K562 (cell line): Measurements from ENCODE around the gene PCDH9. TPM values are rescaled to one million over a fixed set of nuclear protein-coding genes. Genes with fewer than 3 reads are reported as not detected.

Experiments used
- ATAC-seq: fragments of 200-7000 bp; cut with Tn5 transposase; 3 replicates; pipeline ENCODE4 v1.9.1; 2020; ENCODE audit warnings: moderate library complexity
- BruUV-seq: library from RNA; stranded (reverse); fragments of 400-500 nt; replicated peaks from 2 replicates; lab custom pipeline; 2021; lab: Mats Ljungman, UMichigan
- CTCF ChIA-PET: fragments of 300-600 bp; formaldehyde crosslinking; extraction: SDS; loops from one replicate; lab custom pipeline; 2021; ENCODE audit warnings: low intra/inter-chr PET ratio; lab: Yijun Ruan, JAX
- POLR2A ChIA-PET: fragments of 300-600, 350-650 bp; sonication (Branson Sonifier 250); formaldehyde crosslinking; extraction: SDS; loops from one replicate; lab custom pipeline; 2021; ENCODE audit warnings: antibody characterized with exemption, inconsistent platforms; lab: Yijun Ruan, JAX
- DNase-seq, 4 experiments: peaks; one replicate each; pipeline versions ENCODE4 v3.0.0 to v3.0.0-alpha.2; 2011 to 2018; ENCODE audit warnings: low spot score in 3 of 4, mixed read lengths in 3 of 4; ENCODE audit errors: extremely low read depth in 1 of 4
- FAIRE-seq: peaks from 2 replicates; lab custom pipeline; 2011; peaks lifted over from hg19 to GRCh38; lab: Jason Lieb, UNC
- H2AFZ ChIP-seq: 2 replicates; pipeline ENCODE4 v1.6.0; 2011; ENCODE audit warnings: low read depth, low read length, control low read depth, inconsistent platforms
- H3K27ac ChIP-seq: fragments of 200-600 bp; 3 replicates; pipeline ENCODE4 v1.8.0; 2011; ENCODE audit warnings: low read depth, mild to moderate bottlenecking, control low read depth, inconsistent platforms, low read length, moderate library complexity, mixed read lengths; ENCODE audit errors: extremely low read depth
- H3K27me3 ChIP-seq, 2 experiments: fragments of 300-600 bp in 1 of 2; 2 replicates in 1 of 2; 3 replicates in 1 of 2; pipeline versions ENCODE4 v1.6.0 to v1.8.0; 2011; ENCODE audit warnings: inconsistent platforms in 2 of 2, low read length in 2 of 2, mild to moderate bottlenecking in 1 of 2, mixed read lengths in 1 of 2, moderate library complexity in 1 of 2; ENCODE audit not compliant: control insufficient read depth in 2 of 2, insufficient read depth in 2 of 2
- H3K36me3 ChIP-seq: fragments of 300-600 bp; 3 replicates; pipeline ENCODE4 v1.8.0; 2011; ENCODE audit warnings: mild to moderate bottlenecking, low read length, inconsistent platforms; ENCODE audit not compliant: control insufficient read depth, insufficient read depth
- H3K4me1 ChIP-seq, 2 experiments: fragments of 200-600 bp in 1 of 2; replicated peaks in 1 of 2; 2 replicates in 1 of 2; 3 replicates in 1 of 2; pipeline versions ENCODE4 v1.5.1 to v1.8.0; 2011; ENCODE audit warnings: inconsistent platforms in 2 of 2, low read length in 2 of 2, mild to moderate bottlenecking in 1 of 2, mixed read lengths in 1 of 2, moderate library complexity in 1 of 2; ENCODE audit not compliant: control insufficient read depth in 2 of 2, insufficient read depth in 2 of 2
- H3K4me2 ChIP-seq: 2 replicates; pipeline ENCODE4 v1.6.1; 2011; ENCODE audit warnings: low read length, control low read depth, inconsistent platforms, mixed read lengths; ENCODE audit not compliant: insufficient read depth
- H3K4me3 ChIP-seq: fragments of 200-600 bp; sonication (generic), shearing (Covaris generic); 2 replicates; pipeline ENCODE4 v1.5.1; 2016; ENCODE audit warnings: control low read depth, inconsistent platforms
- H3K79me2 ChIP-seq: fragments of 200-600 bp; 3 replicates; pipeline ENCODE4 v1.8.0; 2011; ENCODE audit warnings: low read length, inconsistent platforms; ENCODE audit not compliant: control insufficient read depth, insufficient read depth
- H3K9ac ChIP-seq, 2 experiments: 2 replicates each; pipeline versions ENCODE4 v1.6.0 to v1.6.1; 2011; ENCODE audit warnings: low read depth in 2 of 2, low read length in 2 of 2, control low read depth in 1 of 2, inconsistent platforms in 1 of 2, mild to moderate bottlenecking in 1 of 2, mixed read lengths in 1 of 2; ENCODE audit not compliant: insufficient read depth in 1 of 2
- H3K9me1 ChIP-seq: one replicate; pipeline ENCODE4 v1.6.0; 2011; ENCODE audit warnings: inconsistent platforms, mild to moderate bottlenecking, low read length, moderate library complexity; ENCODE audit not compliant: control insufficient read depth, insufficient read depth
- H3K9me3 ChIP-seq: replicated peaks from 2 replicates; pipeline ENCODE4 v1.5.1; 2011; ENCODE audit warnings: low read depth, low read length, inconsistent platforms; ENCODE audit not compliant: control insufficient read depth, insufficient read depth
- H4K20me1 ChIP-seq: replicated peaks from 2 replicates; pipeline ENCODE4 v1.6.1; 2011; ENCODE audit warnings: low read length, inconsistent platforms, mixed read lengths; ENCODE audit not compliant: control insufficient read depth, insufficient read depth
- GTF2A2 ChIP-seq: IDR thresholded peaks from 2 replicates; pipeline ENCODE4 v1.6.1; 2016; ENCODE audit warnings: mild to moderate bottlenecking, missing genetic modification characterization, missing compliant biosample characterization
- POLR2G ChIP-seq: fragments of 200-400 bp; formaldehyde crosslinking; IDR thresholded peaks from 2 replicates; pipeline ENCODE4 v1.6.1; 2017; ENCODE audit warnings: low read depth, mild to moderate bottlenecking, antibody characterized with exemption, low read length, moderate library complexity
- PRPF4 ChIP-seq: fragments of 200-400 bp; formaldehyde crosslinking; IDR thresholded peaks from one replicate; pipeline ENCODE4 v1.6.1; 2017; ENCODE audit warnings: low read length, low read depth, mild to moderate bottlenecking; ENCODE audit not compliant: insufficient read depth, poor library complexity, severe bottlenecking
- SRSF1 ChIP-seq: fragments of 200-400 bp; formaldehyde crosslinking; IDR thresholded peaks from 2 replicates; pipeline ENCODE4 v1.6.1; 2017; ENCODE audit warnings: mild to moderate bottlenecking, low read depth, low read length, moderate library complexity
- TBP ChIP-seq: optimal IDR thresholded peaks from 2 replicates; pipeline ENCODE3; 2011; ENCODE audit warnings: low read depth, low read length, improper control_type of control experiment
- XRCC3 ChIP-seq: fragments of 450-650 bp; IDR thresholded peaks from 2 replicates; pipeline ENCODE4 v1.6.1; 2017; ENCODE audit warnings: mild to moderate bottlenecking, moderate library complexity
- ZKSCAN8 ChIP-seq: fragments of 200-800 bp; sonication (Bioruptor generic); IDR thresholded peaks from 2 replicates; pipeline ENCODE4 v1.6.1; 2016; ENCODE audit warnings: missing genetic modification characterization, missing compliant biosample characterization
- ZNF133 ChIP-seq: fragments of 250-450 bp; sonication (Bioruptor Pico); IDR thresholded peaks from 2 replicates; pipeline ENCODE4 v1.4.0; 2020; ENCODE audit warnings: mild to moderate bottlenecking
- ZNF609 ChIP-seq: sonication (generic); formaldehyde crosslinking; IDR thresholded peaks from 2 replicates; pipeline ENCODE4 v1.8.1; 2023; ENCODE audit warnings: missing genetic modification reagents, mild to moderate bottlenecking, borderline replicate concordance
- WGBS: fragments of 100-300 bp; shearing (Covaris generic); methylation state at CpG from one replicate; pipeline ENCODE4 v1.1.6; 2016; ENCODE audit warnings: low coverage, mixed read lengths; ENCODE audit not compliant: insufficient coverage; ENCODE audit errors: missing lambda C conversion rate; 5-methylcytosine and 5-hydroxymethylcytosine counted together
- in situ Hi-C: fragments of 300-500 bp; cut with MboI; formaldehyde crosslinking; loops from 4 replicates; pipeline ENCODE4 v1.15.0; 2018; ENCODE audit warnings: inconsistent platforms, mixed read lengths
- intact Hi-C: fragments of 100-400 bp; cut with micrococcal nuclease; formaldehyde crosslinking; loops from 2 replicates; pipeline ENCODE4 v1.14.2; 2022
- polyA plus RNA-seq, 8 experiments: library from polyadenylated mRNA; depleted of rRNA in 4 of 8; stranded (reverse) in 5 of 8; unstranded in 3 of 8; fragments of >200 nt; fragmentation: Nextera tagmentation in 2 of 8; fragmentation: Illumina TruSeq in 1 of 8; extraction: Ambion mirVana in 2 of 8; extraction: Trizol in 1 of 8; gene quantifications; 2 replicates each; pipeline versions ENCODE4 v1.2.1 to v1.2.3, GENCODE V29; 2011 to 2014; ENCODE audit warnings: inconsistent platforms in 1 of 8, missing spikeins in 1 of 8
- total RNA-seq, 7 experiments: library from RNA; depleted of rRNA in 6 of 7; stranded (reverse); fragments of >200 nt in 6 of 7; fragmentation: Illumina TruSeq in 2 of 7; extraction: Trizol in 2 of 7; gene quantifications; 2 replicates each; pipeline versions ENCODE4 v1.2.1 to v1.2.3, GENCODE V29; 2011 to 2021; ENCODE audit warnings: low replicate concordance in 1 of 7
- TF ChIP-seq, protein P1 (sequence below): fragments of 450-650 bp; IDR thresholded peaks from 2 replicates; pipeline ENCODE4 v1.6.1; 2017; ENCODE audit warnings: antibody characterized with exemption, mild to moderate bottlenecking

The PCDH9 gene
- total and polyA plus RNA-seq, 9 of the 15 experiments (the other 6 are each of a cell fraction or from before 2014, with no cell fraction given): 1.1 to 6.7 (median 4.9) TPM

DNA sequence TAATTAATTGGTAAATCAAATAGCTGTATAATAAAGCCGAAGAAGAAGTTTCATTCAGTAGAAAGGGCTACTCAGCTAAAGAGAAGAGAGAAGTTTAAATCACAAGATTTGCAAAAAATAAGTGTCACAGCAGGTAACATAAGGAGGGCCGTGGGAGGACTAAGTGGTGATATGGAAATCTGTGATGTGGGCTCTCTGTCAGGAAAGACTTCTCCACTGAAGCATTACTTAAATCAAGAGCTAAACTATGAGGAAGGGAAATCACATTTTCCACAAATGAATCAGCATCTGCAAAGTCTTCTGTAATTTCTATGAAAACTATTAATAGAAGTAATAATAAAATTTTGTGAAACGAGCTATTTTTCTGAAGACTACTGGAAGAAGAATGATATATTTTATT lies 153.8 kb downstream of the PCDH9 start:
- no TSS peak for BruUV-seq
- no peaks in the 10 kb centered on the region for H3K36me3 ChIP-seq
- POLR2A ChIA-PET: no interaction called here
- no peaks in the 10 kb centered on the region for H3K4me1 ChIP-seq
- in situ Hi-C loops (no loop called here), intact Hi-C loops (loop anchor here (5.0 kb wide), 1 partner anchor 146 kb away; no protein-coding TSS in a partner anchor)
- CTCF ChIA-PET: no interaction called here
- H3K4me2 ChIP-seq: no peak overlapping the region
- WGBS: 33% methylated on average over 3 of the region's 3 CpGs
- DNase-seq (no peak), FAIRE-seq (no peak), ATAC-seq (no peak)
- peaks cover 4% of the 10 kb centered on the region for H3K9me1 ChIP-seq
- H4K20me1 ChIP-seq: no peaks in the 10 kb centered on the region
- H3K79me2 ChIP-seq: no peaks in the 10 kb centered on the region
- H3K9me3 ChIP-seq: no peaks in the 10 kb centered on the region
- no peak overlapping the region for H3K27ac ChIP-seq
- no peak overlapping the region for H3K4me3 ChIP-seq
- no peak overlapping the region for H2AFZ ChIP-seq
- no peaks in the 10 kb centered on the region for H3K27me3 ChIP-seq
- H3K9ac ChIP-seq: no peak overlapping the region
- TF ChIP-seq ZKSCAN8 (no peak), ZNF133 (no peak), PRPF4 (no peak), TBP (no peak), POLR2G (no peak), XRCC3 (no peak), SRSF1 (no peak), ZNF609 (CRISPR knock-in tag) (no peak), GTF2A2 (tag) (no peak)
- TF ChIP-seq, protein P1, sequence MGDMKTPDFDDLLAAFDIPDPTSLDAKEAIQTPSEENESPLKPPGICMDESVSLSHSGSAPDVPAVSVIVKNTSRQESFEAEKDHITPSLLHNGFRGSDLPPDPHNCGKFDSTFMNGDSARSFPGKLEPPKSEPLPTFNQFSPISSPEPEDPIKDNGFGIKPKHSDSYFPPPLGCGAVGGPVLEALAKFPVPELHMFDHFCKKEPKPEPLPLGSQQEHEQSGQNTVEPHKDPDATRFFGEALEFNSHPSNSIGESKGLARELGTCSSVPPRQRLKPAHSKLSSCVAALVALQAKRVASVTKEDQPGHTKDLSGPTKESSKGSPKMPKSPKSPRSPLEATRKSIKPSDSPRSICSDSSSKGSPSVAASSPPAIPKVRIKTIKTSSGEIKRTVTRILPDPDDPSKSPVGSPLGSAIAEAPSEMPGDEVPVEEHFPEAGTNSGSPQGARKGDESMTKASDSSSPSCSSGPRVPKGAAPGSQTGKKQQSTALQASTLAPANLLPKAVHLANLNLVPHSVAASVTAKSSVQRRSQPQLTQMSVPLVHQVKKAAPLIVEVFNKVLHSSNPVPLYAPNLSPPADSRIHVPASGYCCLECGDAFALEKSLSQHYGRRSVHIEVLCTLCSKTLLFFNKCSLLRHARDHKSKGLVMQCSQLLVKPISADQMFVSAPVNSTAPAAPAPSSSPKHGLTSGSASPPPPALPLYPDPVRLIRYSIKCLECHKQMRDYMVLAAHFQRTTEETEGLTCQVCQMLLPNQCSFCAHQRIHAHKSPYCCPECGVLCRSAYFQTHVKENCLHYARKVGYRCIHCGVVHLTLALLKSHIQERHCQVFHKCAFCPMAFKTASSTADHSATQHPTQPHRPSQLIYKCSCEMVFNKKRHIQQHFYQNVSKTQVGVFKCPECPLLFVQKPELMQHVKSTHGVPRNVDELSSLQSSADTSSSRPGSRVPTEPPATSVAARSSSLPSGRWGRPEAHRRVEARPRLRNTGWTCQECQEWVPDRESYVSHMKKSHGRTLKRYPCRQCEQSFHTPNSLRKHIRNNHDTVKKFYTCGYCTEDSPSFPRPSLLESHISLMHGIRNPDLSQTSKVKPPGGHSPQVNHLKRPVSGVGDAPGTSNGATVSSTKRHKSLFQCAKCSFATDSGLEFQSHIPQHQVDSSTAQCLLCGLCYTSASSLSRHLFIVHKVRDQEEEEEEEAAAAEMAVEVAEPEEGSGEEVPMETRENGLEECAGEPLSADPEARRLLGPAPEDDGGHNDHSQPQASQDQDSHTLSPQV: no peak
